HG03159 (cell line): Measurements from ENCODE around the gene UBE2E2.
"Not testable (repeated sequence)": the region's sequence is repeated elsewhere in the genome, so short reads cannot be mapped to it uniquely, and the experiment has no call there.

Experiments used
- ATAC-seq: cut with Tn5 transposase; IDR thresholded peaks from one replicate; pipeline ENCODE4 v1.9.1; 2021; ENCODE audit warnings: mild to moderate bottlenecking, moderate library complexity; ENCODE audit not compliant: unreplicated experiment

The UBE2E2 gene

DNA sequence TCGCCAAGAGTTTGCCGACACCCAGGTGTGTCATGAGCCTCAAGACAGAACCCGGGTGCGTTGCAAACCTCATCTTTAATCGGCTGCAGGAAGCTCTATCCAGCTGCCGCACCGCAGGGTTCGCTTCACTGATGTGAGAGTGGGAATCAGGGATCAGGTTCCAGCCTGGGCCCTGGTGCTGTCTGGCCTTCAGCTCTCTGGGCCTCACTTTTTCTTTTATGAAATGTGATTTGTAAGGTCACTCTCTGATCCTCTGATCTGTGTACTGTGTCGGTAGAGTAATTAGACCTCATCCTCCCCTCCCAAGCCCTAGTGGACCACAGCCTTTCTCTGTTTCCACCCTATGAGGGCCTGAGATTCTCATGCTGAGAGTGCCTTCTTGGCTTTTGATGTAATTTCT lies 399.8 kb downstream of the UBE2E2 start:
- ATAC-seq, result no peak

- no peak for ATAC-seq
These were observed 404.2 kb downstream of the UBE2E2 start for GRCh38 chr3:23607184-23607847.

GRCh38 chr3:23608650-23609049 lies 405.5 kb downstream of the UBE2E2 start:
- ATAC-seq, result no peak

GRCh38 chr3:23611737-23612295 lies 408.7 kb downstream of the UBE2E2 start:
- ATAC-seq, result peak; percentile 47

DNA sequence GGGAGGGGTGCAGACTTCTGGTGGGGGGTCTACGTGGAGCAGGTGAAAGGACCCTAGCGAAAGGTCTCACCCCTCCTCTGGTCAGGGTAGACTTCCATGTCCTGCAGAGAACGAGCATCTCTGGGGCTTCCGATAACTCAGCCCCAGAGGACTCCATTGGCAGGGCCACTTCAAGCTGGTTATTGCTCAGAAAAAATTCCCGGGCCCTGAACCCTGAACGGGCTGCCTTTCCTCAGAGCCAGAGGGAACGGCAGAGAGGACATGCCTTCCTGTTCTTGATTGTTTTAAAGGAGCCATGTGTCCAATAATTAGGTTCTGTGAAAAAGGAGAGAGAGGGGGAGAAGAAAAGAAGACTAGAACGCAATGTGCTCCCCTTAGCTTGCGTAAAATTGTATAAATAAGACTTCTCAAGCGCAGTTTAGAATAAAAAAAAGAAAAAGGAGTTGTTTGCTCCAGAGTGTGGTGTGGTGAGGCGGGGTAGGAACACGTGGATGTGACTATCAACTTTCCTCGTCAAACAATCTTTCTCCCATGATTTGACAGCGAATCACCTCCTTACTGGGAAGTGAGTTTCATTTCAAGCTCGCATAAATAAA lies 409.3 kb downstream of the UBE2E2 start:
- ATAC-seq, result peak; percentile 40

GRCh38 chr3:23615068-23615467 lies 411.9 kb downstream of the UBE2E2 start:
- no peak for ATAC-seq

DNA sequence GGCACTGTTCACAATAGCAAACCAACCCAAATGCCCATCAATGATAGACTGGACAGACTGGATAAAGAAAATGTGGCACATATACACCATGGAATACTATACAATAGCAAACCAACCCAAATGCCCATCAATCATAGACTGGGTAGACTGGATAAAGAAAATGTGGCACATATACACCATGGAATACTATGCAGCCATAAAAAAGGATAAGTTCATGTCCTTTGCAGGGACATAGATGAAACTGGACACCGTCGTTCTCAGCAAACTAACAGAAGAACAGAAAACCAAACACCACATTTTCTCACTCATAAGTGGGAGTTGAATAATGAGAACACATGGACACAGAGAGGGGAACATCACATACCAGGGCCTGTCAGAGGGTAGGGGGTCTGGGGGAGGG lies 415.3 kb downstream of the UBE2E2 start:
- not testable (repeated sequence) for ATAC-seq

GRCh38 chr3:23619705-23620637 lies 416.8 kb downstream of the UBE2E2 start:
- no peak for ATAC-seq

GRCh38 chr3:23620638-23621015 lies 417.5 kb downstream of the UBE2E2 start:
- no peak for ATAC-seq

GRCh38 chr3:23623844-23624243 lies 420.7 kb downstream of the UBE2E2 start:
- no peak for ATAC-seq

GRCh38 chr3:23624305-23624704 lies 421.2 kb downstream of the UBE2E2 start:
- ATAC-seq, result no peak

GRCh38 chr3:23626442-23626841 lies 423.3 kb downstream of the UBE2E2 start:
- no peak for ATAC-seq

DNA sequence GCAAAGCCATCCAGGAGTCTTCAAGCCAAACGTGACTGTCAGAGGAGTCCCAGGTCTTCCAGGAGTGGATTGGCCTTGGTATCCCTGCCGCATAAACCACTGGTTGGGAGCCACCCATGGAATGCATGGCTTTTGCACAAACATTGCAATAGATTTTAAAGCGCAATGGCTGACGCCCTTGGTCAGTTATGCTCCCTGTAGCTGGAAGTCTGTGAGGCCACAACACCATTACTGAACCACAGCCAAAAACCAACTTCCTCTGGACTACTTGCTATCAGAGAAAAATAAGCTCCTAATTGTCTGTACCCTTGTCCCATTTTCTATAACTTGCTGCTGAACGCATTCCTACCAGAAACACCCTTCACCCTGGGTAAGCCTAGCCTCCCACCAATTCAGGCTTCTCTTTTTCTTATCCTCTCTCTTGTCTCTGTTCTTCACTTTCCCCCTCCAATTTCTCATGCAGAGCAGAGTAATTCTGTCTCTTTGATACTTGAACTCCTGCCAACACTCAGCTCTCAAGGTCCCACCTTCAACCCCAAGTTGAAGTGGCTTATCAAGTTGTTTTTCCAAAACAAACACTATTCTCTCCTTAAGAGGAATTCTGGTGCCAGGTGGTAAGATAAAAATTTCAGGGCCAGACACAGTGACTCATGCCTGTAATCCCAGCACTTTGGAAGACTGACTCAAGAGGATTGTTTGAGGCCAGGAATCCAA lies 426.2 kb downstream of the UBE2E2 start:
- no peak for ATAC-seq

GRCh38 chr3:23633261-23633960 lies 430.3 kb downstream of the UBE2E2 start:
- no peak for ATAC-seq

DNA sequence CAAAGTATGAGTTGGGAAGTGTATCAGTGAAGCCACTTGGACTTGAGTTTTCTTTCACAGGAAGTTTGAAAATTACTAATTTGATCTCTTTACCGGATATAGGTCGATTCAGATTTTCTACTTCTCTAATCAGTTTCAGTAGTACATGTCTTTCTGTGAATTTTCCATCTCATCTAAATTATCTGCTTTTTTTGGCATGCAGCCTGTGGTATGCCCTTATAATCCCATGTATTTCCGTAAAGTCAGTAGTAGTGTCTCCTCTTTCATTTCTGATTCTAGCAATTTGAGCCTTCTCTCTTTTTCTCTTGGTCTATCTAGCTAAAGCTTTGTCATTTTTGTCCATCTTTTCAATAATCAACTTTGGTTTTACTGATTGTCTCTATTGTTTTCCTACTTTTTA lies 434.2 kb downstream of the UBE2E2 start:
- no peak for ATAC-seq

GRCh38 chr3:23640471-23641146 lies 437.5 kb downstream of the UBE2E2 start:
- ATAC-seq, result no peak
